H9 (cell line): ENCODE measurements around the gene PIGL. TPM values are rescaled to one million over a fixed set of nuclear protein-coding genes. Genes with fewer than 3 reads are reported as not detected.

Source experiments
- DNase-seq: peaks from one replicate; pipeline ENCODE4 v3.0.0-alpha.2; 2017
- H2AFZ ChIP-seq: one replicate; pipeline ENCODE4 v1.6.1; 2013; ENCODE audit warnings: mild to moderate bottlenecking, low read length, control low read depth, moderate library complexity
- H2AK5ac ChIP-seq: 2 replicates; pipeline ENCODE4 v1.6.1; 2013; ENCODE audit warnings: low read length, control low read depth, mixed read lengths; ENCODE audit not compliant: insufficient read length
- H2BK120ac ChIP-seq: one replicate; pipeline ENCODE4 v1.6.1; 2013; ENCODE audit warnings: low read depth, mild to moderate bottlenecking, low read length, control low read depth, inconsistent platforms; ENCODE audit not compliant: poor library complexity, severe bottlenecking
- H2BK12ac ChIP-seq: 2 replicates; pipeline ENCODE4 v1.6.1; 2013; ENCODE audit warnings: low read length, control low read depth, mixed read lengths, low read depth; ENCODE audit not compliant: insufficient read length
- H2BK15ac ChIP-seq: 2 replicates; pipeline ENCODE4 v1.6.1; 2013; ENCODE audit warnings: low read depth, low read length, control low read depth
- H2BK20ac ChIP-seq: one replicate; pipeline ENCODE4 v1.6.1; 2013; ENCODE audit warnings: low read depth, mild to moderate bottlenecking, low read length, control low read depth, inconsistent platforms; ENCODE audit not compliant: poor library complexity, severe bottlenecking
- H2BK5ac ChIP-seq: 2 replicates; pipeline ENCODE4 v1.6.1; 2013; ENCODE audit warnings: low read length, control low read depth, mixed read lengths; ENCODE audit not compliant: insufficient read length
- H3K14ac ChIP-seq: 2 replicates; pipeline ENCODE4 v1.6.1; 2013; ENCODE audit warnings: low read length, control low read depth; ENCODE audit not compliant: insufficient read depth
- H3K18ac ChIP-seq: 2 replicates; pipeline ENCODE4 v1.6.1; 2013; ENCODE audit warnings: low read depth, mild to moderate bottlenecking, mixed read lengths, low read length, control low read depth; ENCODE audit not compliant: insufficient read length
- H3K23ac ChIP-seq: 2 replicates; pipeline ENCODE4 v1.6.1; 2013; ENCODE audit warnings: low read length, control low read depth, mixed read lengths, low read depth; ENCODE audit not compliant: insufficient read length
- H3K23me2 ChIP-seq: 2 replicates; pipeline ENCODE4 v1.6.1; 2013; ENCODE audit warnings: low read depth, mild to moderate bottlenecking, mixed read lengths, low read length, control low read depth; ENCODE audit not compliant: insufficient read length, poor library complexity, severe bottlenecking
- H3K27ac ChIP-seq: 2 replicates; pipeline ENCODE4 v1.5.1; 2013; ENCODE audit warnings: low read length, control low read depth, mixed read lengths, low read depth; ENCODE audit not compliant: insufficient read length
- H3K27me3 ChIP-seq: 2 replicates; pipeline ENCODE4 v1.6.1; 2013; ENCODE audit warnings: low read length, control low read depth, inconsistent platforms; ENCODE audit not compliant: insufficient read depth
- H3K4ac ChIP-seq: 2 replicates; pipeline ENCODE4 v1.6.1; 2013; ENCODE audit warnings: low read depth, mild to moderate bottlenecking, control low read depth, inconsistent platforms, low read length, moderate library complexity
- H3K4me1 ChIP-seq: 2 replicates; pipeline ENCODE4 v1.6.1; 2013; ENCODE audit warnings: low read length, control low read depth, inconsistent platforms; ENCODE audit not compliant: insufficient read depth
- H3K4me2 ChIP-seq: 2 replicates; pipeline ENCODE4 v1.6.1; 2013; ENCODE audit warnings: low read length, control low read depth, mixed read lengths; ENCODE audit not compliant: insufficient read length, insufficient read depth
- H3K56ac ChIP-seq: 2 replicates; pipeline ENCODE4 v1.6.1; 2013; ENCODE audit warnings: low read depth, mild to moderate bottlenecking, mixed read lengths, low read length, control low read depth; ENCODE audit not compliant: insufficient read length
- H3K79me1 ChIP-seq: 2 replicates; pipeline ENCODE4 v1.6.1; 2013; ENCODE audit warnings: low read depth, mild to moderate bottlenecking, moderate library complexity, low read length, control low read depth, inconsistent platforms; ENCODE audit not compliant: insufficient read depth, poor library complexity, severe bottlenecking
- H3K79me2 ChIP-seq: 2 replicates; pipeline ENCODE4 v1.6.1; 2013; ENCODE audit warnings: low read length, control low read depth, inconsistent platforms; ENCODE audit not compliant: insufficient read depth
- H3K9ac ChIP-seq: 2 replicates; pipeline ENCODE4 v1.6.1; 2013; ENCODE audit warnings: low read length, control low read depth, mixed read lengths; ENCODE audit not compliant: insufficient read length; ENCODE audit errors: extremely low read depth
- H3K9me3 ChIP-seq: one replicate; pipeline ENCODE4 v1.6.1; 2013; ENCODE audit warnings: low read depth, low read length, inconsistent platforms; ENCODE audit not compliant: control insufficient read depth
- H3T11ph ChIP-seq: one replicate; pipeline ENCODE4 v1.6.1; 2013; ENCODE audit warnings: mild to moderate bottlenecking, low read length, control low read depth, inconsistent platforms
- H4K20me1 ChIP-seq: one replicate; pipeline ENCODE4 v1.6.1; 2013; ENCODE audit not compliant: control insufficient read depth, insufficient read length, insufficient read depth
- H4K5ac ChIP-seq: 2 replicates; pipeline ENCODE4 v1.6.1; 2013; ENCODE audit warnings: low read depth, mild to moderate bottlenecking, mixed read lengths, low read length, control low read depth; ENCODE audit not compliant: insufficient read length
- H4K8ac ChIP-seq: replicated peaks from 2 replicates; pipeline ENCODE4 v1.6.1; 2013; ENCODE audit warnings: low read length, control low read depth, mixed read lengths, low read depth; ENCODE audit not compliant: insufficient read length
- H4K91ac ChIP-seq: 2 replicates; pipeline ENCODE4 v1.6.1; 2013; ENCODE audit warnings: low read depth, mild to moderate bottlenecking, moderate library complexity, mixed read lengths, low read length, control low read depth; ENCODE audit not compliant: insufficient read length
- H3K27ac Mint-ChIP-seq, 3 experiments: 2 replicates in 2 of 3; 3 replicates in 1 of 3; pipeline ENCODE4 v1.8.0; 2020 to 2021; ENCODE audit warnings: mixed read lengths in 3 of 3, mild to moderate bottlenecking in 1 of 3, moderate library complexity in 1 of 3
- H3K27me3 Mint-ChIP-seq: 2 replicates; pipeline ENCODE4 v1.8.0; 2021; ENCODE audit warnings: low read depth, mild to moderate bottlenecking, moderate library complexity, mixed read lengths
- H3K36me3 Mint-ChIP-seq, 3 experiments: 2 replicates in 2 of 3; 3 replicates in 1 of 3; pipeline ENCODE4 v1.8.0; 2020 to 2021; ENCODE audit warnings: low read depth in 3 of 3, mixed read lengths in 3 of 3; ENCODE audit not compliant: insufficient read depth in 1 of 3
- H3K4me1 Mint-ChIP-seq, 2 experiments: 2 replicates each; pipeline ENCODE4 v1.8.0; 2020; ENCODE audit warnings: mixed read lengths in 2 of 2
- H3K4me3 Mint-ChIP-seq, 2 experiments: 2 replicates in 1 of 2; 3 replicates in 1 of 2; pipeline ENCODE4 v1.8.0; 2020 to 2021; ENCODE audit warnings: mild to moderate bottlenecking in 2 of 2, mixed read lengths in 2 of 2, moderate library complexity in 1 of 2
- H3K9me3 Mint-ChIP-seq, 2 experiments: 2 replicates in 1 of 2; 3 replicates in 1 of 2; pipeline ENCODE4 v1.8.0; 2020; ENCODE audit warnings: mild to moderate bottlenecking in 2 of 2, mixed read lengths in 2 of 2, moderate library complexity in 1 of 2
- CTCF ChIP-seq: fragments of 200-600 bp; sonication (generic); conservative IDR thresholded peaks from 3 replicates; pipeline ENCODE4 v1.8.0; 2021; ENCODE audit warnings: antibody characterized with exemption, mild to moderate bottlenecking
- WGBS: extraction: QIAGEN DNeasy Blood & Tissue Kit; methylation state at CpG from one replicate; pipeline ENCODE4 v1.1.7; 2013; ENCODE audit warnings: missing lambda C conversion rate, low lambda C conversion rate, mixed read lengths; ENCODE audit not compliant: insufficient read length; ENCODE audit errors: extremely low coverage; 5-methylcytosine and 5-hydroxymethylcytosine counted together
- total RNA-seq: library from RNA; stranded (reverse); gene quantifications from 2 replicates; pipeline ENCODE4 v1.2.1, GENCODE V29; 2021

PIGL gene
- total RNA-seq, 1 experiment from 2014 or later: 21.6 TPM

GRCh38 chr17:16345565-16345964 lies 128.6 kb downstream of the PIGL start:
- H2AFZ ChIP-seq: no peak overlapping the region
- Mint-ChIP-seq H3K9me3 (no peaks in the 10 kb centered on the region), H3K4me3 (no peak overlapping the region), H3K27me3 (no peaks in the 10 kb centered on the region), H3K27ac (no peak overlapping the region; a peak in 1 of 7 replicates), H3K36me3 (peaks cover 39 to 68% (median 54%) of the 10 kb centered on the region in 3 experiments), H3K4me1 (no peaks in the 10 kb centered on the region)
- no peak overlapping the region for H4K5ac ChIP-seq
- no peak overlapping the region for H3T11ph ChIP-seq
- H3K23ac ChIP-seq: no peak overlapping the region
- WGBS: no CpG with 5 or more reads among the region's 5 CpGs
- H3K4ac ChIP-seq: no peak overlapping the region
- H3K79me2 ChIP-seq: no peaks in the 10 kb centered on the region
- no peak overlapping the region for H3K14ac ChIP-seq
- H3K9ac ChIP-seq: no peak overlapping the region
- no peaks in the 10 kb centered on the region for H3K27me3 ChIP-seq
- no peak overlapping the region for H2BK20ac ChIP-seq
- H2BK5ac ChIP-seq: no peak overlapping the region
- no peak overlapping the region for H2AK5ac ChIP-seq
- no peak for DNase-seq
- H4K8ac ChIP-seq: no peak overlapping the region
- H3K79me1 ChIP-seq: peaks cover 5% of the 10 kb centered on the region
- H2BK12ac ChIP-seq: no peak overlapping the region
- H3K56ac ChIP-seq: no peak overlapping the region
- no peak overlapping the region for H4K91ac ChIP-seq
- H3K4me2 ChIP-seq: no peak overlapping the region
- H3K4me1 ChIP-seq: no peaks in the 10 kb centered on the region
- H4K20me1 ChIP-seq: no peaks in the 10 kb centered on the region
- H3K27ac ChIP-seq: no peak overlapping the region
- H3K18ac ChIP-seq: no peak overlapping the region
- no peaks in the 10 kb centered on the region for H3K9me3 ChIP-seq
- H3K23me2 ChIP-seq: no peaks in the 10 kb centered on the region
- TF ChIP-seq CTCF: no peak
- no peak overlapping the region for H2BK15ac ChIP-seq
- H2BK120ac ChIP-seq: no peak overlapping the region
